ENCODE measurements around the gene STARD8.

DNA sequence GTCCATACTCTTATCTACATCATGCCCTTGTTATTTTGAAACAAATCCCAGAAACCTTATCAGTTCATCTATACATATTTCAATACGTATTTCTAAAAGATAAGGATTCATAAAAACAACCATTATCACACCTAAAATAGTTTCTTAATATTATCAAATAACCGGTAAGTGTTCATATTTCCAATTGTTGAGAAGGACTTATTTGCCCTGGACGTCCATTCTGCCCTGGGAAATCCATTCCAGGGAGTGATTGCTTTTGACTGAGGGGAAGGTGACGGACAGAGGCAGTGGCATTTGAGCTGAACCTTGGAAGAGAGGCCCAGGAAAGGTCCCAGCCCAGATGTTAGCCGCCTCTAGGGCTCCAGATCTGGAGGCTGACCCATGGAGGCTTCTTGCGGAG is 49.6 kb downstream of the STARD8 start:
- TF ChIP-seq, protein P1, sequence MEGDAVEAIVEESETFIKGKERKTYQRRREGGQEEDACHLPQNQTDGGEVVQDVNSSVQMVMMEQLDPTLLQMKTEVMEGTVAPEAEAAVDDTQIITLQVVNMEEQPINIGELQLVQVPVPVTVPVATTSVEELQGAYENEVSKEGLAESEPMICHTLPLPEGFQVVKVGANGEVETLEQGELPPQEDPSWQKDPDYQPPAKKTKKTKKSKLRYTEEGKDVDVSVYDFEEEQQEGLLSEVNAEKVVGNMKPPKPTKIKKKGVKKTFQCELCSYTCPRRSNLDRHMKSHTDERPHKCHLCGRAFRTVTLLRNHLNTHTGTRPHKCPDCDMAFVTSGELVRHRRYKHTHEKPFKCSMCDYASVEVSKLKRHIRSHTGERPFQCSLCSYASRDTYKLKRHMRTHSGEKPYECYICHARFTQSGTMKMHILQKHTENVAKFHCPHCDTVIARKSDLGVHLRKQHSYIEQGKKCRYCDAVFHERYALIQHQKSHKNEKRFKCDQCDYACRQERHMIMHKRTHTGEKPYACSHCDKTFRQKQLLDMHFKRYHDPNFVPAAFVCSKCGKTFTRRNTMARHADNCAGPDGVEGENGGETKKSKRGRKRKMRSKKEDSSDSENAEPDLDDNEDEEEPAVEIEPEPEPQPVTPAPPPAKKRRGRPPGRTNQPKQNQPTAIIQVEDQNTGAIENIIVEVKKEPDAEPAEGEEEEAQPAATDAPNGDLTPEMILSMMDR (IDR thresholded peaks at IDR 0.05) = no peak
- no peak for TF ChIP-seq POLR2A (IDR thresholded peaks at IDR 0.05)
- TF ChIP-seq EP300 (IDR thresholded peaks at IDR 0.05; ENCODE audit: low read depth) = no peak
- no peak for TF ChIP-seq POLR2AphosphoS5 (IDR thresholded peaks at IDR 0.05)
